IMR-90 (cell line): ENCODE data around the gene CCDC138. TPM values are rescaled to one million over a fixed set of nuclear protein-coding genes. Genes with fewer than 3 reads are reported as not detected.

ENCODE experiments used
- ATAC-seq: fragments of 200-7000 bp; cut with Tn5 transposase; 2 replicates; pipeline ENCODE4 v1.9.1; 2020; ENCODE audit warnings: low read depth, mild to moderate bottlenecking, moderate library complexity
- BruUV-seq: library from RNA; stranded (reverse); fragments of 400-500 nt; replicated peaks from 2 replicates; lab custom pipeline; 2021; lab: Mats Ljungman, UMichigan
- CTCF ChIA-PET: fragments of 300-600 bp; formaldehyde crosslinking; extraction: SDS; loops from one replicate; lab custom pipeline; 2021; ENCODE audit warnings: antibody characterized with exemption; lab: Yijun Ruan, JAX
- POLR2A ChIA-PET: fragments of 300-600 bp; sonication (Branson Sonifier 250); formaldehyde crosslinking; loops from one replicate; lab custom pipeline; 2022; ENCODE audit warnings: antibody characterized with exemption; ENCODE audit not compliant: unreplicated experiment; lab: Charles Lee
- DNase-seq: peaks from one replicate; pipeline ENCODE4 v3.0.0; 2013
- H2AFZ ChIP-seq: replicated peaks from 2 replicates; pipeline ENCODE3; 2013; ENCODE audit warnings: low read length, mild to moderate bottlenecking; ENCODE audit not compliant: poor library complexity
- H2AK5ac ChIP-seq: 2 replicates; pipeline ENCODE4 v1.6.1; 2013; ENCODE audit warnings: low read depth, low read length, inconsistent platforms
- H2AK9ac ChIP-seq: replicated peaks from 2 replicates; pipeline ENCODE3; 2013; ENCODE audit warnings: mild to moderate bottlenecking, low read depth, low read length, moderate library complexity; ENCODE audit not compliant: poor library complexity
- H2BK120ac ChIP-seq: 2 replicates; pipeline ENCODE4 v1.6.1; 2013; ENCODE audit warnings: low read depth, low read length, inconsistent platforms
- H2BK15ac ChIP-seq: 3 replicates; pipeline ENCODE4 v1.6.1; 2013; ENCODE audit warnings: low read depth, low read length, inconsistent platforms
- H2BK20ac ChIP-seq: 2 replicates; pipeline ENCODE4 v1.6.1; 2013; ENCODE audit warnings: low read depth, mild to moderate bottlenecking, inconsistent platforms, low read length, moderate library complexity
- H2BK5ac ChIP-seq: 2 replicates; pipeline ENCODE4 v1.6.1; 2013; ENCODE audit warnings: mild to moderate bottlenecking, low read depth, low read length, inconsistent platforms; ENCODE audit not compliant: poor library complexity, severe bottlenecking
- H3K14ac ChIP-seq: replicated peaks from 2 replicates; pipeline ENCODE4 v1.6.1; 2013; ENCODE audit warnings: low read depth, low read length, inconsistent platforms
- H3K18ac ChIP-seq: 2 replicates; pipeline ENCODE4 v1.6.1; 2013; ENCODE audit warnings: low read depth, low read length, control low read depth
- H3K23ac ChIP-seq: 2 replicates; pipeline ENCODE4 v1.6.1; 2013; ENCODE audit warnings: low read depth, low read length, inconsistent platforms
- H3K27ac ChIP-seq: 2 replicates; pipeline ENCODE4 v1.5.1; 2013; ENCODE audit warnings: mild to moderate bottlenecking, control low read depth, low read length; ENCODE audit not compliant: insufficient read depth
- H3K27me3 ChIP-seq: 2 replicates; pipeline ENCODE4 v1.6.1; 2013; ENCODE audit warnings: low read length; ENCODE audit not compliant: control insufficient read depth, insufficient read depth
- H3K36me3 ChIP-seq: 2 replicates; pipeline ENCODE4 v1.6.1; 2013; ENCODE audit warnings: low read length, mixed read lengths; ENCODE audit not compliant: control insufficient read depth, insufficient read depth
- H3K4ac ChIP-seq: 2 replicates; pipeline ENCODE4 v1.6.1; 2013; ENCODE audit warnings: low read depth, low read length, inconsistent platforms
- H3K4me1 ChIP-seq: 2 replicates; pipeline ENCODE4 v1.6.1; 2013; ENCODE audit warnings: low read length, mixed read lengths; ENCODE audit not compliant: control insufficient read depth, insufficient read depth
- H3K4me2 ChIP-seq: 2 replicates; pipeline ENCODE4 v1.6.1; 2013; ENCODE audit warnings: low read depth, mild to moderate bottlenecking, control low read depth, low read length, moderate library complexity
- H3K4me3 ChIP-seq: 2 replicates; pipeline ENCODE4 v1.5.1; 2013; ENCODE audit warnings: low read depth, mild to moderate bottlenecking, control low read depth, low read length, moderate library complexity; ENCODE audit not compliant: insufficient read depth
- H3K56ac ChIP-seq: 2 replicates; pipeline ENCODE4 v1.6.1; 2013; ENCODE audit warnings: low read length, inconsistent platforms; ENCODE audit not compliant: insufficient read depth; ENCODE audit errors: extremely low read depth
- H3K79me1 ChIP-seq, 2 experiments: 2 replicates each; pipeline ENCODE4 v1.6.1; 2013; ENCODE audit warnings: low read length in 2 of 2, inconsistent platforms in 1 of 2, low read depth in 1 of 2
- H3K9ac ChIP-seq: 2 replicates; pipeline ENCODE4 v1.6.1; 2013; ENCODE audit warnings: low read depth, low read length, control low read depth
- H3K9me1 ChIP-seq: 2 replicates; pipeline ENCODE4 v1.6.1; 2013; ENCODE audit warnings: low read length, inconsistent platforms; ENCODE audit not compliant: insufficient read depth
- H3K9me3 ChIP-seq: 2 replicates; pipeline ENCODE4 v1.6.1; 2013; ENCODE audit warnings: low read length; ENCODE audit not compliant: control insufficient read depth, insufficient read depth
- H4K20me1 ChIP-seq: 2 replicates; pipeline ENCODE4 v1.6.1; 2013; ENCODE audit warnings: low read length, inconsistent platforms; ENCODE audit not compliant: insufficient read depth
- H4K5ac ChIP-seq: 2 replicates; pipeline ENCODE4 v1.6.1; 2013; ENCODE audit warnings: mild to moderate bottlenecking, low read depth, low read length, control low read depth
- H4K8ac ChIP-seq, 2 experiments: 2 replicates each; pipeline ENCODE4 v1.6.1; 2013; ENCODE audit warnings: low read depth in 2 of 2, low read length in 2 of 2, control low read depth in 1 of 2, inconsistent platforms in 1 of 2
- H4K91ac ChIP-seq: 2 replicates; pipeline ENCODE4 v1.6.1; 2013; ENCODE audit warnings: low read depth, low read length, inconsistent platforms; ENCODE audit not compliant: insufficient read depth
- CEBPB ChIP-seq: IDR thresholded peaks from 2 replicates; pipeline ENCODE4 v1.6.1; 2012; ENCODE audit warnings: low read depth, low read length, improper control_type of control experiment
- MAFK ChIP-seq: IDR thresholded peaks from 2 replicates; pipeline ENCODE4 v1.6.1; 2012; ENCODE audit warnings: low read depth, low read length, improper control_type of control experiment
- RFX5 ChIP-seq: IDR thresholded peaks from 2 replicates; pipeline ENCODE4 v1.8.0; 2012; ENCODE audit warnings: low read depth, mild to moderate bottlenecking, low read length, moderate library complexity
- WGBS, 2 experiments: methylation state at CpG; one replicate each; pipeline versions ENCODE4 v1.1.5 to v1.1.7; 2013; ENCODE audit warnings: missing lambda C conversion rate in 2 of 2; ENCODE audit not compliant: insufficient read length in 1 of 2; ENCODE audit errors: extremely low coverage in 2 of 2; 5-methylcytosine and 5-hydroxymethylcytosine counted together
- dilution Hi-C: fragments of 300-500 bp; cut with HindIII; formaldehyde crosslinking; loops from one replicate; pipeline ENCODE4 v1.14.3; 2018; ENCODE audit warnings: low sequenced_read_pairs; ENCODE audit not compliant: unreplicated experiment
- in situ Hi-C: fragments of 300-500 bp; cut with MboI; formaldehyde crosslinking; loops from 3 replicates; pipeline ENCODE4 v1.14.3; 2019; ENCODE audit warnings: low sequenced_read_pairs, inconsistent platforms, mixed read lengths
- intact Hi-C: fragments of 100-400 bp; cut with micrococcal nuclease; formaldehyde crosslinking; loops from 2 replicates; pipeline ENCODE4 v1.10.0; 2022
- polyA plus RNA-seq, 3 experiments: library from polyadenylated mRNA; depleted of rRNA; stranded (reverse); fragments of >200 nt; gene quantifications; 2 replicates each; pipeline ENCODE4 v1.2.3, GENCODE V29; 2012; ENCODE audit warnings: low replicate concordance in 1 of 3
- total RNA-seq: library from RNA; depleted of rRNA; stranded (reverse); fragments of >200 nt; gene quantifications from 2 replicates; pipeline ENCODE4 v1.2.3, GENCODE V29; 2012

Gene CCDC138
- total and polyA plus RNA-seq, 2 of the 4 experiments (the other 2 are of a cell fraction), result 1.5 to 2.9 TPM

- Histone ChIP-seq H3K23ac (no peak overlapping the region), H3K27ac (no peak overlapping the region), H3K4ac (no peak overlapping the region), H3K9ac (no peak overlapping the region), H3K27me3 (peaks cover 34% of the 10 kb centered on the region), H3K79me1 (no peaks in the 10 kb centered on the region), H2AK9ac (no peak overlapping the region), H3K9me1 (no peaks in the 10 kb centered on the region), H3K18ac (no peak overlapping the region), H3K36me3 (no peaks in the 10 kb centered on the region), H3K4me1 (no peaks in the 10 kb centered on the region), H3K56ac (no peak overlapping the region), H4K8ac (no peak overlapping the region), H2BK15ac (no peak overlapping the region), H2AFZ (no peak overlapping the region), H2BK20ac (no peak overlapping the region), H4K20me1 (no peaks in the 10 kb centered on the region), H3K4me2 (no peak overlapping the region), H2BK5ac (no peak overlapping the region), H2AK5ac (no peak overlapping the region), H3K14ac (no peak overlapping the region), H3K9me3 (no peaks in the 10 kb centered on the region), H4K5ac (no peak overlapping the region), H3K4me3 (no peak overlapping the region), H4K91ac (no peak overlapping the region), H2BK120ac (no peak overlapping the region)
- ATAC-seq, result no peak
- CTCF ChIA-PET, result interaction anchor here (1.2 kb wide), 1 partner anchor 12 kb away, joined by 3 read pairs; no protein-coding TSS in a partner anchor
- DNase-seq, result no peak
- TF ChIP-seq RFX5 (no peak), MAFK (no peak), CEBPB (no peak)
- POLR2A ChIA-PET, result no interaction called here
- dilution Hi-C loops, result no loop called here
- intact Hi-C loops, result no loop called here
- no TSS peak for BruUV-seq
- WGBS, 2 experiments, result 76% methylated on average over 7 of the region's 13 CpGs; no CpG with 5 or more reads in 1 of the 2 experiments
- in situ Hi-C loops, result no loop called here
Measured at GRCh38 chr2:108905906-108906305, 119.3 kb downstream of the CCDC138 start.
